GM18951 (cell line): Measurements from ENCODE around the gene NOB1.
"Not testable (repeated sequence)": the region's sequence is repeated elsewhere in the genome, so short reads cannot be mapped to it uniquely, and the experiment has no call there.

Source experiments
- POLR2A ChIP-seq: IDR thresholded peaks from 4 replicates; pipeline ENCODE4 v1.6.1; 2011; ENCODE audit warnings: mild to moderate bottlenecking; ENCODE audit not compliant: insufficient read length, insufficient read depth; ENCODE audit errors: extremely low read depth
- in situ Hi-C: fragments of 300-500 bp; cut with MboI; formaldehyde crosslinking; loops from one replicate; pipeline ENCODE4 v1.12.0; 2022; ENCODE audit warnings: low sequenced_read_pairs, mixed read lengths, inconsistent platforms; ENCODE audit not compliant: unreplicated experiment

The NOB1 gene

GRCh38 chr16:69754469-69755310 is at the start of gene NOB1:
Gene NOB1 (minus strand): TSS chr16:69754926. CDS start chr16:69754910, 16 bp downstream.
- in situ Hi-C loops, result no loop called here
- peak; percentile 98 for TF ChIP-seq POLR2A

- TF ChIP-seq POLR2A, result no peak
- in situ Hi-C loops, result no loop called here
Observed at GRCh38 chr16:69804297-69804696, 49.6 kb upstream of the NOB1 start.

- in situ Hi-C loops, result loop anchor here (5.0 kb wide), 1 partner anchor 133 kb away; no protein-coding TSS in a partner anchor
Observed at GRCh38 chr16:69799611-69800031, 44.9 kb upstream of the NOB1 start.

GRCh38 chr16:69798466-69798865 is 43.7 kb upstream of the NOB1 start:
- no peak for TF ChIP-seq POLR2A
- in situ Hi-C loops, result loop anchor here (5.0 kb wide), 1 partner anchor 134 kb away; no protein-coding TSS in a partner anchor

More at GRCh38 chr16:69799611-69800031, 44.9 kb upstream of the NOB1 start:
- no peak for TF ChIP-seq POLR2A

- TF ChIP-seq POLR2A, result no peak
- in situ Hi-C loops, result loop anchor here (5.0 kb wide), 1 partner anchor 136 kb away; no protein-coding TSS in a partner anchor
Observed at GRCh38 chr16:69796285-69797118, 41.8 kb upstream of the NOB1 start.

- in situ Hi-C loops, result no loop called here
- no peak for TF ChIP-seq POLR2A
Observed at GRCh38 chr16:69794486-69794885, 39.8 kb upstream of the NOB1 start.

GRCh38 chr16:69793526-69793925 is 38.8 kb upstream of the NOB1 start:
- in situ Hi-C loops, result no loop called here
- TF ChIP-seq POLR2A, result no peak

- in situ Hi-C loops, result not testable (repeated sequence)
Observed at GRCh38 chr16:69791391-69791847, 36.7 kb upstream of the NOB1 start.

GRCh38 chr16:69787883-69788282 is 33.2 kb upstream of the NOB1 start:
- in situ Hi-C loops, result no loop called here
- no peak for TF ChIP-seq POLR2A

- no peak for TF ChIP-seq POLR2A
- in situ Hi-C loops, result no loop called here
Observed at GRCh38 chr16:69784586-69784985, 29.9 kb upstream of the NOB1 start.

GRCh38 chr16:69781118-69781517 is 26.4 kb upstream of the NOB1 start:
- in situ Hi-C loops, result no loop called here
- no peak for TF ChIP-seq POLR2A

- in situ Hi-C loops, result no loop called here
- TF ChIP-seq POLR2A, result no peak
Observed at GRCh38 chr16:69779724-69780123, 25.0 kb upstream of the NOB1 start.

- no peak for TF ChIP-seq POLR2A
- in situ Hi-C loops, result no loop called here
Observed at GRCh38 chr16:69775563-69775962, 20.8 kb upstream of the NOB1 start.
